Caco-2 (cell line): ENCODE measurements around the gene YPEL3. TPM values are rescaled to one million over a fixed set of nuclear protein-coding genes. Genes with fewer than 3 reads are reported as not detected.

Experiments used
- BruUV-seq: library from RNA; stranded (reverse); fragments of 400-500 nt; replicated peaks from 2 replicates; lab custom pipeline; 2021; lab: Mats Ljungman, UMichigan
- CTCF ChIA-PET: fragments of 300-600 bp; sonication (Branson Sonifier 250); formaldehyde crosslinking; loops from one replicate; lab custom pipeline; 2022; ENCODE audit warnings: antibody characterized with exemption; lab: Charles Lee
- POLR2A ChIA-PET: fragments of 300-600 bp; sonication (Branson Sonifier 250); formaldehyde crosslinking; loops from one replicate; lab custom pipeline; 2022; ENCODE audit warnings: antibody characterized with exemption; lab: Charles Lee
- DNase-seq, 2 experiments: peaks; one replicate each; pipeline versions ENCODE4 v3.0.0 to v3.0.0-alpha.2; 2020 to 2022
- H3K27me3 ChIP-seq: replicated peaks from 2 replicates; pipeline ENCODE4 v1.6.0; 2011; ENCODE audit warnings: low read length; ENCODE audit not compliant: control insufficient read depth, insufficient read depth
- H3K36me3 ChIP-seq: 2 replicates; pipeline ENCODE4 v1.5.1; 2011; ENCODE audit warnings: low read length; ENCODE audit not compliant: control insufficient read depth, insufficient read depth
- H3K4me1 ChIP-seq: fragments of 250-450 bp; sonication (Bioruptor Pico); 2 replicates; pipeline ENCODE4 v1.5.1; 2020; ENCODE audit warnings: mild to moderate bottlenecking
- H3K4me3 ChIP-seq: 2 replicates; pipeline ENCODE4 v1.5.1; 2011; ENCODE audit warnings: low read depth, mild to moderate bottlenecking, control low read depth, low read length
- H3K9me3 ChIP-seq: fragments of 250-450 bp; sonication (Bioruptor Pico); 2 replicates; pipeline ENCODE4 v1.5.1; 2020; ENCODE audit warnings: mild to moderate bottlenecking, moderate library complexity
- H3K27ac Mint-ChIP-seq: one replicate; pipeline ENCODE4 v1.8.0; 2022; ENCODE audit warnings: mixed read lengths; ENCODE audit not compliant: unreplicated experiment
- H3K27me3 Mint-ChIP-seq: one replicate; pipeline ENCODE4 v1.8.0; 2022; ENCODE audit warnings: mixed read lengths; ENCODE audit not compliant: insufficient read depth, unreplicated experiment
- H3K36me3 Mint-ChIP-seq: one replicate; pipeline ENCODE4 v1.8.0; 2022; ENCODE audit warnings: mild to moderate bottlenecking, mixed read lengths; ENCODE audit not compliant: insufficient read depth, unreplicated experiment
- H3K4me1 Mint-ChIP-seq: one replicate; pipeline ENCODE4 v1.8.0; 2022; ENCODE audit warnings: low read depth, mixed read lengths; ENCODE audit not compliant: unreplicated experiment
- H3K4me3 Mint-ChIP-seq: one replicate; pipeline ENCODE4 v1.8.0; 2022; ENCODE audit warnings: mild to moderate bottlenecking, moderate library complexity, mixed read lengths; ENCODE audit not compliant: unreplicated experiment
- H3K9me3 Mint-ChIP-seq: one replicate; pipeline ENCODE4 v1.8.0; 2022; ENCODE audit warnings: mixed read lengths; ENCODE audit not compliant: unreplicated experiment
- intact Hi-C: fragments of 100-400 bp; cut with micrococcal nuclease; formaldehyde crosslinking; loops from one replicate; pipeline ENCODE4 v1.10.0; 2022; ENCODE audit not compliant: unreplicated experiment
- total RNA-seq: library from RNA; stranded (reverse); gene quantifications from 2 replicates; pipeline ENCODE4 v1.2.3, GENCODE V29; 2022
- TF ChIP-seq, protein P1 (sequence below), 2 experiments: fragments of 200-600 bp in 1 of 2; IDR thresholded peaks; 1 replicate in 1 of 2; 2 replicates in 1 of 2; pipeline versions ENCODE4 v1.5.1 to v1.8.0; 2011 to 2022; ENCODE audit warnings: antibody characterized with exemption in 1 of 2, control low read depth in 1 of 2, inconsistent platforms in 1 of 2, low read depth in 1 of 2, low read length in 1 of 2, mild to moderate bottlenecking in 1 of 2, moderate library complexity in 1 of 2; ENCODE audit not compliant: insufficient read depth in 1 of 2, severe bottlenecking in 1 of 2, unreplicated experiment in 1 of 2

The YPEL3 gene
- total RNA-seq, 1 experiment from 2014 or later = 26.3 TPM

DNA sequence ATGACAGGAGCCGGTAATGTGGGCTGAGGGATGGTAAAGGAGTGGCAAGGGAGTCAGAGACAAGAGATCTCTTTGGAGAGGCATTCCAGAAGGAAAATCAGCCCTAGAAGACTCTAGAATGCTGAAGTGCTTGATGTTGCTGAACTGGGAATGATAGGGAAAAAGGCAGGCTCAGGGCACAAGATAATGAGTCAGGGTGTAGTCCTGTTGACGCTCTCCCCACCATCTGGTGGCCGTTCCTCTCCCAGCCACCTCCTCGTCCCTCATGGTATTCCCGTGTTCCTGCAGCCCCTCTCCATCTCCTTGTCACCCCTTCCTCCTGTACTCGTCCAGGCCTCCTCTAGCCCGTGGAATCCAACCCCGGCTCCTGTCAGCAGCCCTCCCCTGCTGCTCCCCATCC, 41.6 kb downstream of the YPEL3 start:
- no TSS peak for BruUV-seq
- Histone ChIP-seq H3K36me3 (no peaks in the 10 kb centered on the region), H3K9me3 (no peaks in the 10 kb centered on the region), H3K4me1 (peaks cover 5% of the 10 kb centered on the region; the same call in 1 of the 2 replicates), H3K4me3 (no peak overlapping the region), H3K27me3 (no peaks in the 10 kb centered on the region)
- Mint-ChIP-seq H3K4me3 (peak overlapping the region; percentile 7), H3K36me3 (peaks cover 19% of the 10 kb centered on the region), H3K9me3 (no peaks in the 10 kb centered on the region), H3K27ac (no peak overlapping the region), H3K27me3 (no peaks in the 10 kb centered on the region), H3K4me1 (peaks cover 8% of the 10 kb centered on the region)
- CTCF ChIA-PET = interaction anchor here (0.9 to 1.2 kb wide), 2 partner anchors 11 kb away, joined by 3 read pairs; partner anchors contain the start of gene ALDOA
- TF ChIP-seq, protein P1, sequence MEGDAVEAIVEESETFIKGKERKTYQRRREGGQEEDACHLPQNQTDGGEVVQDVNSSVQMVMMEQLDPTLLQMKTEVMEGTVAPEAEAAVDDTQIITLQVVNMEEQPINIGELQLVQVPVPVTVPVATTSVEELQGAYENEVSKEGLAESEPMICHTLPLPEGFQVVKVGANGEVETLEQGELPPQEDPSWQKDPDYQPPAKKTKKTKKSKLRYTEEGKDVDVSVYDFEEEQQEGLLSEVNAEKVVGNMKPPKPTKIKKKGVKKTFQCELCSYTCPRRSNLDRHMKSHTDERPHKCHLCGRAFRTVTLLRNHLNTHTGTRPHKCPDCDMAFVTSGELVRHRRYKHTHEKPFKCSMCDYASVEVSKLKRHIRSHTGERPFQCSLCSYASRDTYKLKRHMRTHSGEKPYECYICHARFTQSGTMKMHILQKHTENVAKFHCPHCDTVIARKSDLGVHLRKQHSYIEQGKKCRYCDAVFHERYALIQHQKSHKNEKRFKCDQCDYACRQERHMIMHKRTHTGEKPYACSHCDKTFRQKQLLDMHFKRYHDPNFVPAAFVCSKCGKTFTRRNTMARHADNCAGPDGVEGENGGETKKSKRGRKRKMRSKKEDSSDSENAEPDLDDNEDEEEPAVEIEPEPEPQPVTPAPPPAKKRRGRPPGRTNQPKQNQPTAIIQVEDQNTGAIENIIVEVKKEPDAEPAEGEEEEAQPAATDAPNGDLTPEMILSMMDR (IDR thresholded peaks at IDR 0.05; ENCODE audit: insufficient read depth in 1 of 2, low read depth in 1 of 2, low read length in 1 of 2, severe bottlenecking in 1 of 2, unreplicated experiment in 1 of 2) = no peak
- intact Hi-C loops = no loop called here
- DNase-seq = no peak
- POLR2A ChIA-PET = no interaction called here

DNA sequence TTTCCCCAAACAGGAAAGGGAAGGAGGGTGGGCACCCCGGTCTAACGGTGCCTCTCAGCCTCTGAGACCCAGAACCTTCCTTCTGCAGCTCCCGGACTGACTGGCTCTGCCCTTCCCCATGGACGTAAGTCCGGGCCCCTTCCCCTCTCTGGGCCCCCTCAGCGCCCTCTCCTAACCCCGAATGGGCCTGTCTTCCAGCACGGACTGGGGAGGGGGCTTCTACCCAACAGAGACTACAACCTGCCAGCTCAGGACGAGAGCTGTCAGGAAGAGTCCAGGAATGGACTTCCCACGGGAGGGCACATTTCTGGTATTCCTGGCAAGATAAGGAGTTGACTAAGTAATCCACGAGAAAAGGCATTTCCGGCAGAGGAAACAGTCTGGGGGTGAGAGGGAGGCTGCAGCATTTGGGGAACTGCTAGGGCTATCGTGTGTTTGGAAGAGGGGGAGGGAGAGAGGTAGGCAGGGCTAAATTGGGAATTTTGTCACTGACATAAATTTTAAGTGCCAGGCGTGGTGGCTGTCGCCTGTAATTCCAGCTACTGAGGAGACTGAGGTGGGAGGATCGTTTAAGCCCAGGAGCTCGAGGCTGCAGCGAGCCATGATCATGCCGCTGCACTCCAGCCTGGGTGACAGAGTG, 42.5 kb downstream of the YPEL3 start:
- intact Hi-C loops = no loop called here
- Mint-ChIP-seq H3K4me1 (peaks cover 8% of the 10 kb centered on the region), H3K36me3 (peaks cover 19% of the 10 kb centered on the region), H3K27me3 (no peaks in the 10 kb centered on the region), H3K9me3 (no peaks in the 10 kb centered on the region), H3K27ac (peak overlapping the region; percentile 61), H3K4me3 (peak overlapping the region; percentile 73)
- POLR2A ChIA-PET = interaction anchor here (1.0 kb wide), 1 partner anchor 12 kb away, joined by 5 read pairs; the partner anchor contains the start of gene ALDOA
- H3K4me3 ChIP-seq = peak overlapping the region; percentile 49
- DNase-seq = peak in 1 of 2 experiments; percentile 29
- TF ChIP-seq, protein P1 (IDR thresholded peaks at IDR 0.05; ENCODE audit: insufficient read depth in 1 of 2, low read depth in 1 of 2, low read length in 1 of 2, severe bottlenecking in 1 of 2, unreplicated experiment in 1 of 2) = no peak
- peaks cover 5% of the 10 kb centered on the region; the same call in 1 of the 2 replicates for H3K4me1 ChIP-seq
- no peaks in the 10 kb centered on the region for H3K9me3 ChIP-seq
- no peaks in the 10 kb centered on the region for H3K36me3 ChIP-seq
- BruUV-seq = no TSS peak
- no peaks in the 10 kb centered on the region for H3K27me3 ChIP-seq
- CTCF ChIA-PET = interaction anchor here (0.9 to 1.7 kb wide), 2 partner anchors 12 to 80 kb away, joined by 3 to 4 read pairs; partner anchors contain the start of gene ALDOA

DNA sequence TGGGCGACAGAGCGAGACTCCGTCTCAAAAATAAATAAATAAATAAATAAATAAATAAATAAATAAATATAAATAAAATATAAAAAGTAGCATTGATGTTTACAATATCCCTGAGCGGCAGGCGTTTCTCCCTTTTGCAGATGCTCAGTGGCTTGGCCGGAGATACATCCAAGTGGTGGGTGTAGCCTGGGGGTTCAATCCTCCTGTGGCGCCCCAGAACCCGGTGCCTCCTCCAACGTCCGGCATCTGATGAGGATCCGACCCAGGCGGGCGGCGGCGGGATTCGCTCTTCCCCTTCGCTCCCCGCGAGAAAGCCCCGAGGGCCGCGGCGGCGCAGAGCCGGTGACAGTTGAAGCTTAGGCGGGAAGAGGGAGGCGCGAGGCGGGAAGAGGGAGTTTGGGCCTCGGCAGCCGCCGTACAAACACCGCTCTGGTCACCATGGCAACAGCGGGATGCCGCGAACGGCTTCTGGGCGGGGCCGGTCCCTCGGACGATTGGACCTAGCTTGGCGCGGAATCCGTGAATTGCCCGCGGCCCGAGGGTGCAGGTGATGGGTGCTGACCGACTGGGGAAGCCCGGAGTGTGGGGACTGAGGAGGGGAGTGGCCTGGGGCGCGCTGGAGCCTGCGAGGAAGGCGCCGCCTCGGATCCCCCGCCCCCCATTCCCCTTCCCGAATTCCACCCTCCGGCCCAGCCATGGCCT, 43.2 kb downstream of the YPEL3 start:
- Mint-ChIP-seq H3K4me1 (peaks cover 8% of the 10 kb centered on the region), H3K9me3 (no peaks in the 10 kb centered on the region), H3K27me3 (no peaks in the 10 kb centered on the region), H3K36me3 (peaks cover 19% of the 10 kb centered on the region), H3K27ac (peak overlapping the region; percentile 61), H3K4me3 (peak overlapping the region; percentile 73)
- POLR2A ChIA-PET = interaction anchor here (0.6 to 1.0 kb wide), 2 partner anchors 13 to 87 kb away, joined by 3 to 5 read pairs; partner anchors contain the start of gene ALDOA
- intact Hi-C loops = no loop called here
- Histone ChIP-seq H3K36me3 (no peaks in the 10 kb centered on the region), H3K27me3 (no peaks in the 10 kb centered on the region), H3K4me1 (peaks cover 5% of the 10 kb centered on the region; the same call in 1 of the 2 replicates), H3K4me3 (peak overlapping the region; percentile 49), H3K9me3 (no peaks in the 10 kb centered on the region)
- DNase-seq = peak; percentile 95
- TF ChIP-seq, protein P1 (IDR thresholded peaks at IDR 0.05; ENCODE audit: insufficient read depth in 1 of 2, low read depth in 1 of 2, low read length in 1 of 2, severe bottlenecking in 1 of 2, unreplicated experiment in 1 of 2) = no peak
- CTCF ChIA-PET = interaction anchor here (1.7 kb wide), 1 partner anchor 80 kb away, joined by 4 read pairs; no protein-coding TSS in a partner anchor
- BruUV-seq = no TSS peak
